K562 treated with DMSO at 1 percent for 4 hours (cell line): ENCODE data around the gene KLHDC4. TPM values are rescaled to one million over a fixed set of nuclear protein-coding genes. Genes with fewer than 3 reads are reported as not detected.

ENCODE experiments used
- total RNA-seq: library from RNA; unstranded; fragments of 300-600 nt; gene quantifications from 2 replicates; pipeline ENCODE4 v1.2.3, GENCODE V29; 2022; ENCODE audit not compliant: insufficient read depth

The KLHDC4 gene
- 18.9 and 20.9 TPM in 2 replicates for total RNA-seq

DNA sequence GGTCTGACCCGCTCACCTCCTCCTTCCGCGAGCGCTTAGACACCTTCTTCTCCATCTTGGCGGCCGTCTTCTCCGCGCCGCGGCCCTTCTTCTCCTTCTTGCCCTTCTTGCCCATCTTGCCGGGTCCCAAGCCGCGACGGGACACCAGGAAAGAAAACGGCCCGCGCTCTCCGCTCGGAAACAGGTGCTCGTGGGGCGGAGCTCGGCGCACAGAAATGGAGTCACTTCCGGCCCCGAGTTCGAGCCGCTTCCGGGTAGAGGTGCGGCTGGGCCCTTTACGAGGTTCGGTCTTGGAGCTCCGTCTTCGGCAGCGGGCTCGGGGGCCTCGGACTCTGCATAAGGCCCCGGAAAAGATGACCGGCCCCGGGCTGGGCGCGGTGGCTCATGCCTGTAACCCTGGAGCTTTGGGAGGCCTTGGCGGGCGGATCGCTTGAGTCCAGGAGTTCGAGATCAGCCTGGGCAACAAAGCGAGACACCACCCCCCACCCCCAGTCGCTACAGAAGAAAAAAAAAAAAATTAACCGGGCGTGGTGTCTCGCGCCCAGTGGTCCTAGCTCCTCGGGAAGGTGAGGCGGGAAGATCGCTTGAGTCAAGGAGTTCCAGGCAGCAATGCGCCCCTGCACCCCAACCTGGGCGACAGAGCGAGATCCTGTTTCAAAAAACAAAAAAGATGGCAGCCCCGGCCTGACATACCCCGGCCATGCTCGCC lies at the start of gene KLHDC4:
KLHDC4 (minus strand) TSS at position 211 of the 709 bp plus-strand sequence; CDS start at position 115, 96 bp downstream.

Other genes starting within 250 kb of the KLHDC4 start
- gene JPH3, start 163.5 kb downstream of the KLHDC4 start, total RNA-seq, result not detected in 2 replicates
- gene SLC7A5, start 103.5 kb upstream of the KLHDC4 start, total RNA-seq, result 219 and 240 TPM in 2 replicates
- not detected in 2 replicates for gene CA5A, start 170.5 kb upstream of the KLHDC4 start, total RNA-seq
- 24.7 and 26.9 TPM in 2 replicates for gene BANP, start 185.4 kb upstream of the KLHDC4 start, total RNA-seq